Neural cell (in vitro differentiated cells): ENCODE data around the gene GSG1L. TPM values are rescaled to one million over a fixed set of nuclear protein-coding genes. Genes with fewer than 3 reads are reported as not detected.

Source experiments
- H2AFZ ChIP-seq: fragments of 200-600, 300-800 bp; sonication (generic), shearing (Covaris generic); 2 replicates; pipeline ENCODE4 v1.6.0; 2014; ENCODE audit warnings: low read depth, mild to moderate bottlenecking, antibody characterized with exemption, low read length, moderate library complexity
- H3F3A ChIP-seq: fragments of 200-600 bp; shearing (Covaris generic); 2 replicates; pipeline ENCODE4 v1.6.1; 2016; ENCODE audit warnings: mild to moderate bottlenecking, moderate library complexity, mixed read lengths, antibody characterized with exemption, low read length; ENCODE audit not compliant: insufficient read depth, poor library complexity, severe bottlenecking
- H3K27ac ChIP-seq: fragments of 200-600, 300-800 bp; sonication (generic), shearing (Covaris generic); 2 replicates; pipeline ENCODE4 v1.5.1; 2014; ENCODE audit warnings: mild to moderate bottlenecking, low read length, moderate library complexity
- H3K27me3 ChIP-seq: fragments of 300-800, 200-600 bp; sonication (generic), shearing (Covaris generic); 2 replicates; pipeline ENCODE4 v1.6.0; 2014; ENCODE audit warnings: mild to moderate bottlenecking, low read depth, low read length, moderate library complexity; ENCODE audit not compliant: insufficient read depth
- H3K36me3 ChIP-seq: fragments of 300-800, 200-600 bp; sonication (generic), shearing (Covaris generic); 2 replicates; pipeline ENCODE4 v1.5.1; 2014; ENCODE audit warnings: mild to moderate bottlenecking, antibody characterized with exemption, low read length, moderate library complexity; ENCODE audit not compliant: insufficient read depth
- H3K4me2 ChIP-seq: fragments of 300-800, 200-600 bp; sonication (generic), shearing (Covaris generic); 2 replicates; pipeline ENCODE4 v1.6.0; 2014; ENCODE audit warnings: mild to moderate bottlenecking, low read length
- H3K4me3 ChIP-seq: fragments of 300-800, 200-600 bp; sonication (generic), shearing (Covaris generic); 2 replicates; pipeline ENCODE4 v1.5.1; 2014; ENCODE audit warnings: mild to moderate bottlenecking, low read length, moderate library complexity
- H3K79me2 ChIP-seq: fragments of 200-600 bp; shearing (Covaris generic); replicated peaks from 2 replicates; pipeline ENCODE4 v1.6.0; 2014; ENCODE audit warnings: mild to moderate bottlenecking, low read length, moderate library complexity; ENCODE audit not compliant: insufficient read depth
- H3K9ac ChIP-seq: fragments of 300-800, 200-600 bp; sonication (generic), shearing (Covaris generic); 2 replicates; pipeline ENCODE4 v1.6.1; 2016; ENCODE audit warnings: mild to moderate bottlenecking, low read length, mixed read lengths
- H3K9me2 ChIP-seq: fragments of 200-600 bp; shearing (Covaris generic); 2 replicates; pipeline ENCODE4 v1.6.1; 2016; ENCODE audit warnings: mild to moderate bottlenecking, low read length, mixed read lengths; ENCODE audit not compliant: insufficient read depth
- H3K9me3 ChIP-seq: fragments of 200-600, 300-800 bp; sonication (generic), shearing (Covaris generic); 2 replicates; pipeline ENCODE4 v1.6.1; 2016; ENCODE audit warnings: mild to moderate bottlenecking, mixed run types, low read length, moderate library complexity, mixed read lengths
- H4K20me1 ChIP-seq: fragments of 200-600 bp; shearing (Covaris generic); 2 replicates; pipeline ENCODE4 v1.6.1; 2016; ENCODE audit warnings: mild to moderate bottlenecking, mixed run types; ENCODE audit not compliant: insufficient read depth
- CTCF ChIP-seq: fragments of 450-650 bp; IDR thresholded peaks from 2 replicates; pipeline ENCODE4 v1.5.1; 2014; ENCODE audit warnings: antibody characterized with exemption, mild to moderate bottlenecking, moderate library complexity; ENCODE audit not compliant: poor library complexity, severe bottlenecking
- EP300 ChIP-seq: fragments of 450-650 bp; conservative IDR thresholded peaks from 2 replicates; pipeline ENCODE4 v1.6.1; 2014; ENCODE audit warnings: antibody characterized with exemption, mild to moderate bottlenecking, moderate library complexity; ENCODE audit not compliant: poor library complexity, severe bottlenecking
- EZH2 ChIP-seq: fragments of 200-600, 300-800 bp; shearing (Covaris generic), sonication (generic); IDR thresholded peaks from 2 replicates; pipeline ENCODE4 v1.6.1; 2014; ENCODE audit warnings: antibody characterized with exemption, low read length, borderline replicate concordance, mild to moderate bottlenecking; ENCODE audit not compliant: insufficient read depth, poor library complexity, severe bottlenecking
- MXI1 ChIP-seq: fragments of 450-650 bp; conservative IDR thresholded peaks from 2 replicates; pipeline ENCODE4 v1.6.1; 2014; ENCODE audit warnings: antibody characterized with exemption, mild to moderate bottlenecking; ENCODE audit not compliant: poor library complexity, severe bottlenecking
- POLR2AphosphoS5 ChIP-seq: IDR thresholded peaks from 2 replicates; pipeline ENCODE4 v1.6.1; 2012
- RAD21 ChIP-seq: fragments of 450-650 bp; conservative IDR thresholded peaks from 2 replicates; pipeline ENCODE4 v1.6.1; 2014; ENCODE audit warnings: antibody characterized with exemption, mild to moderate bottlenecking, moderate library complexity
- REST ChIP-seq: IDR thresholded peaks from 2 replicates; pipeline ENCODE4 v1.6.1; 2012; ENCODE audit warnings: borderline replicate concordance
- SMC3 ChIP-seq: fragments of 450-650 bp; conservative IDR thresholded peaks from 2 replicates; pipeline ENCODE4 v1.6.1; 2014; ENCODE audit warnings: antibody characterized with exemption, mild to moderate bottlenecking, moderate library complexity; ENCODE audit not compliant: poor library complexity
- TAF1 ChIP-seq: IDR thresholded peaks from 2 replicates; pipeline ENCODE4 v1.6.1; 2012; ENCODE audit warnings: low read depth
- polyA plus RNA-seq: library from polyadenylated mRNA; depleted of rRNA; stranded (reverse); fragments of >200 nt; gene quantifications from 2 replicates; pipeline ENCODE4 v1.2.3, GENCODE V29; 2014

The GSG1L gene
- polyA plus RNA-seq, 1 donor from 2014 or later, result 0.85 TPM

DNA sequence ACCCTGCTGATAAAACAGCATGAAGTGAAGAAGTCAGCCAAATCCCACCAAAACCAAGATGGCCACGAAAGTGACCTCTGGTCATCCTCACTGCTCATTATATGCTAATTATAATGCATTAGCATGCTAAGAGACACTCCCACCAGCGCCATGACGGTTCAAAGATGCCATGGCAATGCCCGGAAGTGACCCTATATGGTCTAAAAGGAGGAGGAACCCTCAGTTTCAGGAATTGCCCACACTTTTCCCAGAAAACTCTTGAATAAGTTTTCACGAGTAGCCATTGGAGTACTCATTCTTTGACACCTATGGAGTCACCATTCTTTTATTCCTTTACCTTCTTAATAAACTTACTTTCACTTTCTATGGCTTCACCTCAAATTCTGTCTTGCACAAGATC lies 44.3 kb downstream of the GSG1L start:
- Histone ChIP-seq H3K27ac (no peak overlapping the region), H4K20me1 (no peaks in the 10 kb centered on the region), H3K9me2 (no peaks in the 10 kb centered on the region), H3K79me2 (no peaks in the 10 kb centered on the region), H3K4me3 (no peak overlapping the region), H3K36me3 (no peaks in the 10 kb centered on the region), H3K9me3 (no peaks in the 10 kb centered on the region), H3K9ac (no peak overlapping the region), H3K4me2 (no peak overlapping the region), H2AFZ (no peak overlapping the region), H3K27me3 (no peaks in the 10 kb centered on the region), H3F3A (no peaks in the 10 kb centered on the region)
- TF ChIP-seq EZH2 (no peak), RAD21 (no peak), CTCF (no peak), MXI1 (no peak), TAF1 (no peak), REST (no peak)

DNA sequence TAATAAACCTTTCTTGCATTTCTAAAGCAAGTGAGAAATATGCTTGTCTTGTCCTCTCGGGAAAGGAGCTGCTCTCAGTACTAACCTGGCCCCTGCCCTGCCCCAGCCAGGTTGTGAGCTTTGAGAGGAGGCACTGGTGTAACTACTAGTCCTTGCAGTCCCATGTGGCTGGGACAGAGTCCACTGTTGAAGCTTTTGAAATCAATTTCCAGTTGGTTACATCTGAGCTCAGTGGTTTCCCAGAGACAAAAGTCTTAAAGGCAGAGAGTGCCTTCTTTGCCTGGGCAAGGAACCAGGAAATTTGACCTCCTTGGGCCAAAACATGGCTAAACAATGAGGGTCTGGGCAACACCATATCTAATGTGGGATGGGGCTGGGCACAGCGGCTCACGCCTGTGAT lies 48.7 kb downstream of the GSG1L start:
- no peaks in the 10 kb centered on the region for H3K36me3 ChIP-seq
- no peak overlapping the region for H3K4me3 ChIP-seq
- H2AFZ ChIP-seq, result no peak overlapping the region
- no peaks in the 10 kb centered on the region for H3K9me3 ChIP-seq
- H3F3A ChIP-seq, result no peaks in the 10 kb centered on the region
- TF ChIP-seq MXI1, result no peak
- TF ChIP-seq TAF1, result no peak
- no peak for TF ChIP-seq EP300
- no peak for TF ChIP-seq SMC3
- TF ChIP-seq RAD21, result no peak
- TF ChIP-seq CTCF, result no peak
- no peak for TF ChIP-seq POLR2AphosphoS5
- no peak for TF ChIP-seq EZH2
- no peak for TF ChIP-seq REST
- H3K9me2 ChIP-seq, result no peaks in the 10 kb centered on the region
- no peaks in the 10 kb centered on the region for H3K79me2 ChIP-seq
- no peaks in the 10 kb centered on the region for H3K27me3 ChIP-seq
- no peak overlapping the region for H3K4me2 ChIP-seq
- H4K20me1 ChIP-seq, result no peaks in the 10 kb centered on the region
- H3K27ac ChIP-seq, result no peak overlapping the region
- H3K9ac ChIP-seq, result no peak overlapping the region
